ENCODE data around the gene HINFP. TPM values are rescaled to one million over a fixed set of nuclear protein-coding genes. Genes with fewer than 3 reads are reported as not detected.

Gene HINFP
- total and polyA plus RNA-seq, 9 of the 15 experiments (the other 6 are each of a cell fraction or from before 2014, with no cell fraction given): 13.8 to 34.1 (median 22.5) TPM

GRCh38 chr11:119087747-119088241 is 33.6 kb upstream of the HINFP start (continued):
- TF ChIP-seq VEZF1 (CRISPR knock-in tag; IDR thresholded peaks at IDR 0.05) (peak; percentile 88), TAF15 (IDR thresholded peaks at IDR 0.05; ENCODE audit: low read depth, low read length) (no peak), ZMIZ1 (IDR thresholded peaks at IDR 0.05; ENCODE audit: low read depth in 2 of 2, low read length in 2 of 2) (peak in 1 of 2 experiments; percentile 96; a peak in 2 of 4 replicates), ZBED1 (IDR thresholded peaks at IDR 0.05) (peak; percentile 95), PHF8 (IDR thresholded peaks at IDR 0.05; ENCODE audit: borderline replicate concordance, low read length) (peak; percentile 27; the same call in 1 of the 2 replicates), ELF2 (CRISPR knock-in tag; IDR thresholded peaks at IDR 0.05) (0 out of 2 replicates have a peak, but pooled peaks have one; percentile 43), ZNF717 (CRISPR knock-in tag; IDR thresholded peaks at IDR 0.05) (no peak), RFX1 (IDR thresholded peaks at IDR 0.05) (no peak), CREB1 (IDR thresholded peaks at IDR 0.05) (peak; percentile 74), CREB1 (CRISPR knock-in tag; IDR thresholded peaks at IDR 0.05) (peak; percentile 46; the same call in 1 of the 2 replicates), ZNF140 (CRISPR knock-in tag; IDR thresholded peaks at IDR 0.05) (no peak), CREBBP (IDR thresholded peaks at IDR 0.05; ENCODE audit: low read depth, low read length) (no peak), BRCA1 (IDR thresholded peaks at IDR 0.05) (no peak), BRCA1 (CRISPR knock-in tag; IDR thresholded peaks at IDR 0.05) (no peak), ETV5 (CRISPR knock-in tag; IDR thresholded peaks at IDR 0.05; ENCODE audit: low read depth) (peak; percentile 89), ZBTB26 (CRISPR knock-in tag; IDR thresholded peaks at IDR 0.05) (no peak), FOSL1 (tag; conservative IDR thresholded peaks at IDR 0.05) (peak; percentile 88), MCM2 (IDR thresholded peaks at IDR 0.05; ENCODE audit: low read depth) (no peak), SAFB2 (IDR thresholded peaks at IDR 0.05; ENCODE audit: borderline replicate concordance, low read depth, low read length, severe bottlenecking) (no peak), IRF1 (CRISPR knock-in tag; IDR thresholded peaks at IDR 0.05; ENCODE audit: borderline replicate concordance) (no peak), TBL1XR1 (IDR thresholded peaks at IDR 0.05; ENCODE audit: low read length in 2 of 2) (peak; percentile 91; a peak in 3 of 4 replicates), SMAD4 (CRISPR knock-in tag; conservative IDR thresholded peaks at IDR 0.05) (peak; percentile 98), GATAD2B (IDR thresholded peaks at IDR 0.05; ENCODE audit: borderline replicate concordance) (peak; percentile 97; the same call in 1 of the 2 replicates), LARP7 (IDR thresholded peaks at IDR 0.05) (no peak)
